Pancreas (tissue), 10 donors: Measurements from ENCODE around the gene MOGAT2. TPM values are rescaled to one million over a fixed set of nuclear protein-coding genes. Genes with fewer than 3 reads are reported as not detected.

Source experiments
- ATAC-seq, 4 donors: fragments of 200-7000 bp; cut with Tn5 transposase; one replicate each; pipeline versions ENCODE4 v1.8.0 to v1.9.1; 2020; ENCODE audit warnings: mild to moderate bottlenecking in 4 of 4, moderate library complexity in 4 of 4
- DNase-seq, 6 donors: peaks; one replicate each; pipeline ENCODE4 v3.0.0-alpha.2; 2020
- FAIRE-seq: peaks from 2 replicates; lab custom pipeline; 2012; peaks lifted over from hg19 to GRCh38; lab: Jason Lieb, UNC
- H3K27ac ChIP-seq, 4 donors: fragments of 200-600 bp; sonication (generic); 1 replicate in 3 of 4; 2 replicates in 1 of 4; pipeline versions ENCODE4 v1.5.0 to v1.8.0; 2020
- H3K27me3 ChIP-seq, 4 donors: fragments of 200-600 bp; one replicate each; pipeline ENCODE4 v1.8.0; 2021
- H3K36me3 ChIP-seq, 3 donors: fragments of 200-600 bp; sonication (generic) in 1 of 3; one replicate each; pipeline versions ENCODE4 v1.5.0 to v1.8.0; 2020 to 2021
- H3K4me1 ChIP-seq, 3 donors: fragments of 200-600 bp; one replicate each; pipeline ENCODE4 v1.8.0; 2021
- H3K4me3 ChIP-seq, 4 donors: fragments of 200-600 bp; sonication (generic) in 2 of 4; one replicate each; pipeline versions ENCODE4 v1.5.0 to v1.8.0; 2020 to 2021
- H3K9me3 ChIP-seq, 4 donors: fragments of 200-600 bp; one replicate each; pipeline ENCODE4 v1.8.0; 2021
- CTCF ChIP-seq, 4 donors: fragments of 200-600 bp; sonication (generic) in 3 of 4; IDR thresholded peaks; one replicate each; pipeline versions ENCODE4 v1.5.0 to v1.8.0; 2021; ENCODE audit warnings: antibody characterized with exemption in 4 of 4
- WGBS, 2 donors: extraction: QIAGEN DNeasy Blood & Tissue Kit; methylation state at CpG; one replicate each; pipeline ENCODE4 v1.1.7; 2013; 5-methylcytosine and 5-hydroxymethylcytosine counted together
- intact Hi-C, 3 donors: fragments of 100-400 bp; cut with DNase I; formaldehyde crosslinking; loops; one replicate each; pipeline versions ENCODE4 v1.11.1 to v1.14.2; 2022
- polyA plus RNA-seq, 2 donors: library from polyadenylated mRNA; stranded (reverse); fragments of 200-250 nt; gene quantifications; one replicate each; pipeline ENCODE4 v1.2.3, GENCODE V29; 2013
- total RNA-seq, 6 donors: library from RNA; stranded (reverse); fragmentation: NEBNext Ultra II Directional in 4 of 6; extraction: Animal tissue kit (Norgen Biotek cat#: 25700) in 4 of 6; gene quantifications; one replicate each; pipeline versions ENCODE4 v1.2.1 to v1.2.4, GENCODE V29; 2021 to 2023
- donor health status: healthy with polysubstance abuse.
- donor health status: DM: no; HTN: no; CAD: no; lungs with moderate emphysema.
- donor health status: DM: no; HTN: no; CAD: no.
- donor health status: control.
- donor health status: control.
- donor health status: Bipolar disorder and iron deficiency.
- donor health status: DM: yes; HTN: yes; CAD: no.
- donor health status: DM: no; HTN: no; CAD: no.
- donor health status: DM: no; HTN: no; CAD: no.
- donor health status: DM: yes; HTN: yes; CAD: no.

The MOGAT2 gene
- total and polyA plus RNA-seq, 8 donors: 0.08 to 0.09 (median 0.09) TPM; not detected in 5

GRCh38 chr11:75773595-75774353 lies 56.1 kb downstream of the MOGAT2 start:
- no peaks in the 10 kb centered on the region for H3K36me3 ChIP-seq
- H3K9me3 ChIP-seq: no peaks in the 10 kb centered on the region
- no peak for FAIRE-seq
- peak in 1 of 6 donors; percentile 16 for DNase-seq
- H3K4me1 ChIP-seq: peaks cover 0 to 4% (median 0%) of the 10 kb centered on the region in 3 donors
- ATAC-seq: no peak
- no peak for TF ChIP-seq CTCF (IDR thresholded peaks at IDR 0.05)
- H3K4me3 ChIP-seq: no peak overlapping the region
- H3K27ac ChIP-seq: no peak overlapping the region
- H3K27me3 ChIP-seq: no peaks in the 10 kb centered on the region
- intact Hi-C loops: no loop called here
- WGBS, 2 donors: 80 to 81% methylated on average over 5 of the region's 5 CpGs

GRCh38 chr11:75775056-75775455 lies 57.4 kb downstream of the MOGAT2 start:
- Histone ChIP-seq H3K4me1 (no peaks in the 10 kb centered on the region), H3K27ac (no peak overlapping the region), H3K9me3 (no peaks in the 10 kb centered on the region), H3K4me3 (no peak overlapping the region), H3K36me3 (no peaks in the 10 kb centered on the region), H3K27me3 (no peaks in the 10 kb centered on the region)
- no peak for TF ChIP-seq CTCF (IDR thresholded peaks at IDR 0.05)
- intact Hi-C loops: no loop called here
- 91 to 97% methylated on average over 3 of the region's 3 CpGs for WGBS, 2 donors
- ATAC-seq (no peak), FAIRE-seq (no peak), DNase-seq (peak in 1 of 6 donors; percentile 13)

- Histone ChIP-seq H3K4me3 (no peak overlapping the region), H3K36me3 (no peaks in the 10 kb centered on the region), H3K27me3 (no peaks in the 10 kb centered on the region), H3K4me1 (no peaks in the 10 kb centered on the region), H3K9me3 (no peaks in the 10 kb centered on the region), H3K27ac (no peak overlapping the region)
- WGBS, 2 donors: 86 to 92% methylated on average over 4 of the region's 4 CpGs
- intact Hi-C loops: no loop called here
- no peak for TF ChIP-seq CTCF (IDR thresholded peaks at IDR 0.05)
- peak in 1 of 6 donors; percentile 20 for DNase-seq
- ATAC-seq: no peak
- FAIRE-seq: no peak
These were observed 58.9 kb downstream of the MOGAT2 start for GRCh38 chr11:75776546-75776945.

- no peak for TF ChIP-seq CTCF (IDR thresholded peaks at IDR 0.05)
- 93 to 96% methylated on average over 13 of the region's 13 CpGs for WGBS, 2 donors
- no peaks in the 10 kb centered on the region for H3K36me3 ChIP-seq
- no peak for FAIRE-seq
- H3K4me3 ChIP-seq: no peak overlapping the region
- intact Hi-C loops: no loop called here
- no peaks in the 10 kb centered on the region for H3K4me1 ChIP-seq
- H3K9me3 ChIP-seq: no peaks in the 10 kb centered on the region
- ATAC-seq: peak in 1 of 4 donors; percentile 55
- peak in 1 of 6 donors; percentile 26 for DNase-seq
- H3K27ac ChIP-seq: no peak overlapping the region
- no peaks in the 10 kb centered on the region for H3K27me3 ChIP-seq
These were observed 59.9 kb downstream of the MOGAT2 start for GRCh38 chr11:75777461-75778110.

GRCh38 chr11:75778962-75779361 lies 61.3 kb downstream of the MOGAT2 start:
- intact Hi-C loops: no loop called here
- H3K36me3 ChIP-seq: no peaks in the 10 kb centered on the region
- FAIRE-seq: no peak
- 91 to 96% methylated on average over 5 of the region's 5 CpGs for WGBS, 2 donors
- no peaks in the 10 kb centered on the region for H3K27me3 ChIP-seq
- no peak for ATAC-seq
- no peak for TF ChIP-seq CTCF (IDR thresholded peaks at IDR 0.05)
- H3K4me3 ChIP-seq: no peak overlapping the region
- H3K9me3 ChIP-seq: no peaks in the 10 kb centered on the region
- H3K4me1 ChIP-seq: no peaks in the 10 kb centered on the region
- no peak overlapping the region for H3K27ac ChIP-seq
- peak in 1 of 6 donors; percentile 19 for DNase-seq
